ENCODE results near the gene PGF. TPM values are rescaled to one million over a fixed set of nuclear protein-coding genes. Genes with fewer than 3 reads are reported as not detected.

The PGF gene
- total RNA-seq, 6 experiments from 2014 or later = 0.55 to 4.2 (median 2.1) TPM

DNA sequence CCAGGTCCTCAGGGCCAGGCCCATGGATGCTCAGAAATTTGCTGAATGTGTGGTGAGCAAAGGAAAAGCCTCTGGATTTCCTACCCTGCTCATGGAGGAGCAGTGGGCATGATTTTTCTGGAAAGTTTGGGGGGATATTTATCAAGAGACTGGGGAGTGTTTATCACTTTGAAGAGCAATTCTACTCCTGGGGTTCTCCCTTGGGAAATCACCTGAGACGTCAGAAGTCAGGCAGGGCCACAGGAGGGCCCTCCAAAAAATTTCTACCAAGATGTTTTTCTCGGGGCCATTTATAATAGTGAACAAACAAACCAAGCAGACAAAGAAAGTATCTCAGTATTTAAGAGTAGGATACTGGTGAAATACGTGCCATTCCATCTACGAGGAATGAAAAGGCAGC, 27.3 kb upstream of the PGF start:
- no peaks in the 10 kb centered on the region for H3K9me3 ChIP-seq
- no peak for ATAC-seq
- H3K27ac ChIP-seq = no peak overlapping the region
- DNase-seq = no peak
- TF ChIP-seq CTCF (IDR thresholded peaks at IDR 0.05) (no peak), POLR2A (IDR thresholded peaks at IDR 0.05) (no peak)
- no peaks in the 10 kb centered on the region for H3K4me1 ChIP-seq
- no peaks in the 10 kb centered on the region for H3K36me3 ChIP-seq
- intact Hi-C loops (cut with DNase I) = no loop called here
- WGBS (ENCODE audit: insufficient coverage, low coverage, low lambda C conversion rate, missing lambda C conversion rate) = 84% methylated on average over 4 of the region's 4 CpGs
- no peaks in the 10 kb centered on the region for H3K27me3 ChIP-seq
- no peak overlapping the region for H3K4me3 ChIP-seq

GRCh38 chr14:74981833-74982232, 26.4 kb upstream of the PGF start:
- Histone ChIP-seq H3K36me3 (no peaks in the 10 kb centered on the region), H3K27me3 (no peaks in the 10 kb centered on the region), H3K9me3 (no peaks in the 10 kb centered on the region), H3K4me1 (no peaks in the 10 kb centered on the region), H3K27ac (no peak overlapping the region), H3K4me3 (no peak overlapping the region)
- WGBS (ENCODE audit: insufficient coverage, low coverage, low lambda C conversion rate, missing lambda C conversion rate) = 71% methylated on average over 5 of the region's 5 CpGs
- TF ChIP-seq POLR2A (IDR thresholded peaks at IDR 0.05) = no peak
- no peak for TF ChIP-seq CTCF (IDR thresholded peaks at IDR 0.05)
- no peak for ATAC-seq
- peak in 1 of 3 donors; percentile 17 for DNase-seq
- intact Hi-C loops (cut with DNase I) = no loop called here

DNA sequence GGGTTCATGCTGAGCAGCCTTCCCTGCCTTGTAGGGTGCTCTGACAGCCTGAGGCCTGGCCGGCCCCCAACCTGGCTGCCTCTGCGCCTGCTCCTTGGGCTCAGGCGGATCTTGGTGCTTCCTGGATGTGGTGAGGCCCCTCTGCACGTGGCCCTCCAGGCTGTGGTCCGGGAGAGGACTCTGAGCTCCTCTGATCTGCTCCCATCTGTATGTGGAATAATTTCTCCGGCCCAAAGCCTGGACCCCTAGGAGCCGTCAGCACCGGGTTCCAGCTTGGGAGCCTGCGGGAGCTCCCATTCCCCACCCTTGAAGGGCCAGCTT, 26.0 kb upstream of the PGF start:
- peak in 1 of 3 donors; percentile 31 for DNase-seq
- no peak for ATAC-seq
- no peak overlapping the region for H3K27ac ChIP-seq
- no peaks in the 10 kb centered on the region for H3K9me3 ChIP-seq
- intact Hi-C loops (cut with DNase I) = no loop called here
- H3K4me1 ChIP-seq = no peaks in the 10 kb centered on the region
- H3K27me3 ChIP-seq = no peaks in the 10 kb centered on the region
- TF ChIP-seq CTCF (IDR thresholded peaks at IDR 0.05) = no peak
- TF ChIP-seq POLR2A (IDR thresholded peaks at IDR 0.05) = no peak
- H3K4me3 ChIP-seq = no peak overlapping the region
- no CpG with 5 or more reads among the region's 9 CpGs for WGBS (ENCODE audit: insufficient coverage, low coverage, low lambda C conversion rate, missing lambda C conversion rate)
- H3K36me3 ChIP-seq = no peaks in the 10 kb centered on the region

DNA sequence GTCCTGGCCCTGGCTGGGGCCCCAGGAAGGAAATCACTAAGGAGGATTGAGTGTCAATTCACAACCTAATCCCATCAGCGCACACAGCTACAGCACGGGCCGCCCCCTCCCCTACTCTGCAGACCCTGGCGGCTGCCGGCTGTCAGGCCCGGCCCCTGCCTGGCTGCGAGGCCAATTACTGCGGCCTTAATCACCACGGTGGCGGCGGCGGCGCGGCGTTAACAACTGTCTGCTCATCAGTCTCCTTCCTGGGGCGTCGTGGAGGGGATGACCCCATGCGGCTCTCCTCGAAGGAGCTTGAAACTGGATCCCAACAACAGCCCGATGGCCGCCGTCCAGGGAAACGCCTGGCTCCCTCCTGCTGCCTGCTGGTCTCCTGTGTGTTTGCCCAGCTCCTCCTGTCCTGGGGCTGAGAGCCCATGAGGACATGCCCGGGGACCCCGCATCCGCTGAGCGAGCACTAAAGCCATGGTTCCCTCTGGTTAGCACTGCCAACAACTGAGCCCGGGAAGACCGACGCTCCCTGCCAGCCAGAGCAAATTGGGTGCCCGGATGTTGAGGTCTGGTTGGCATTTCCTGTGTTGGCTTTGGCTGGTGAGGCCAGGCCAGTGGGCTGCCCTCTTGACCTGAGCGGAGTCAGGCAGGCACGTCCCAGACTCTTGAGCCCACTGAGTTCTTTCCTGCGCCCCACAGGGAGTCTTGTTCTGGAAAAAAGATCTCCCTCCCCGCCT, 25.5 kb upstream of the PGF start:
- Histone ChIP-seq H3K9me3 (no peaks in the 10 kb centered on the region), H3K27me3 (no peaks in the 10 kb centered on the region), H3K4me1 (no peaks in the 10 kb centered on the region), H3K4me3 (no peak overlapping the region), H3K27ac (no peak overlapping the region), H3K36me3 (no peaks in the 10 kb centered on the region)
- ATAC-seq (peak in 3 of 4 donors; percentile 11 to 18 (median 16)), DNase-seq (peak in 1 of 3 donors; percentile 43)
- intact Hi-C loops (cut with DNase I) = no loop called here
- 47% methylated on average over 3 of the region's 35 CpGs for WGBS (ENCODE audit: insufficient coverage, low coverage, low lambda C conversion rate, missing lambda C conversion rate)
- no peak for TF ChIP-seq CTCF (IDR thresholded peaks at IDR 0.05)
- TF ChIP-seq POLR2A (IDR thresholded peaks at IDR 0.05) = no peak

DNA sequence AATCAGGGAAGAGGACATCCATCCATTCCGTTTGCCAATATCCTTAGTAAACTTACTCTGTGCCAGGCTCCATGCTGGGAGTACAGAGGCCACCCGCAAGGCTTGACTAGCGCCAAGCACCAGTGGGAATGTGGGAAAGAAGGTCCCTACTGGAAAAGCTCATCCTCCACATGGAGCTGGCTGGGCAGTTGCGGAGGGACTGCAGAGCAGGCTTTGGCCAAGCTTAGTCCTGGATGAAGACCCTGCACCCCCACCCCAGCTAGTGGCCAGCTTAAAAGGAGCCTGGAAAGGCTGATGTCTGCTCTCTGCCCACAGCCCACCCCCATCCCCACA, 25.0 kb upstream of the PGF start:
- H3K9me3 ChIP-seq = no peaks in the 10 kb centered on the region
- no peak overlapping the region for H3K27ac ChIP-seq
- DNase-seq = peak in 1 of 3 donors; percentile 26
- no peaks in the 10 kb centered on the region for H3K4me1 ChIP-seq
- ATAC-seq = peak in 1 of 4 donors; percentile 32
- intact Hi-C loops (cut with DNase I) = no loop called here
- H3K27me3 ChIP-seq = no peaks in the 10 kb centered on the region
- no peak overlapping the region for H3K4me3 ChIP-seq
- no peaks in the 10 kb centered on the region for H3K36me3 ChIP-seq
- 70% methylated on average over 3 of the region's 4 CpGs for WGBS (ENCODE audit: insufficient coverage, low coverage, low lambda C conversion rate, missing lambda C conversion rate)
- TF ChIP-seq CTCF (IDR thresholded peaks at IDR 0.05) = no peak
- no peak for TF ChIP-seq POLR2A (IDR thresholded peaks at IDR 0.05)
